ENCODE data around the gene GDPD5. TPM values are rescaled to one million over a fixed set of nuclear protein-coding genes. Genes with fewer than 3 reads are reported as not detected.

Gene GDPD5
- total RNA-seq, 1 experiment from 2014 or later, result 12.2 TPM

DNA sequence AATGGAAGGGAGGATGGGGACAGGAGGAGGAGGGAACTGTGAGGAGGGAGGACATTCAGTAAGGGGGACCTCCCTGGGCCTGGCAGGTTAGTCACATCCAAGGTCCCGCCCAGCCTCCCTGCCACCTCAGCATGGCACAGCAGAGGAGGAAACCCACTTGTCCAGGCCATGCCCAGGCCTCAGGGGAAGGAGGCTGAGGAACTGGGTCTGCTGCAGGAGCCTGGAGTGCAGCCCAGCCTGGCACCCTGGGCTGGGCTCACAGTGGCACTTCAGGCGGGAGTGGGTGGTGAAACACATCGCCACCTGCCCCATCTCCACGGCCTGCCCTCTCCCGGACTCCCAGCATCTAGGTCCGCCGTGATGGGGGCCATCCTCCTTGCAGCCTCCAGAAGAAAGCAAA, 75.5 kb downstream of the GDPD5 start:
- Mint-ChIP-seq H3K4me1 (no peaks in the 10 kb centered on the region), H3K9me3 (no peaks in the 10 kb centered on the region), H3K27ac (no peak overlapping the region), H3K4me3 (no peak overlapping the region), H3K36me3 (no peaks in the 10 kb centered on the region), H3K27me3 (ENCODE audit: low read depth) (peaks cover 4% of the 10 kb centered on the region)
- DNase-seq (ENCODE audit: low spot score), result no peak
- no peak for ATAC-seq
- CTCF ChIA-PET, result interaction anchor here (1.2 to 2.7 kb wide), 10 partner anchors 16 to 174 kb away, joined by 3 to 69 read pairs (median 10); partner anchors contain the start of genes GDPD5 and KLHL35
- POLR2A ChIA-PET, result interaction anchor here (1.1 kb wide), 1 partner anchor 113 kb away, joined by 4 read pairs; no protein-coding TSS in a partner anchor
- no peak for TF ChIP-seq RORB (CRISPR knock-in tag; IDR thresholded peaks at IDR 0.05)
- TF ChIP-seq JUN (CRISPR knock-in tag; IDR thresholded peaks at IDR 0.05), result no peak
- TF ChIP-seq SMAD3 (CRISPR knock-in tag; IDR thresholded peaks at IDR 0.05; ENCODE audit: borderline replicate concordance), result no peak
- TF ChIP-seq ETV6 (CRISPR knock-in tag; IDR thresholded peaks at IDR 0.05), result no peak
- TF ChIP-seq NR1H2 (CRISPR knock-in tag; IDR thresholded peaks at IDR 0.05), result no peak
- TF ChIP-seq, protein P1, sequence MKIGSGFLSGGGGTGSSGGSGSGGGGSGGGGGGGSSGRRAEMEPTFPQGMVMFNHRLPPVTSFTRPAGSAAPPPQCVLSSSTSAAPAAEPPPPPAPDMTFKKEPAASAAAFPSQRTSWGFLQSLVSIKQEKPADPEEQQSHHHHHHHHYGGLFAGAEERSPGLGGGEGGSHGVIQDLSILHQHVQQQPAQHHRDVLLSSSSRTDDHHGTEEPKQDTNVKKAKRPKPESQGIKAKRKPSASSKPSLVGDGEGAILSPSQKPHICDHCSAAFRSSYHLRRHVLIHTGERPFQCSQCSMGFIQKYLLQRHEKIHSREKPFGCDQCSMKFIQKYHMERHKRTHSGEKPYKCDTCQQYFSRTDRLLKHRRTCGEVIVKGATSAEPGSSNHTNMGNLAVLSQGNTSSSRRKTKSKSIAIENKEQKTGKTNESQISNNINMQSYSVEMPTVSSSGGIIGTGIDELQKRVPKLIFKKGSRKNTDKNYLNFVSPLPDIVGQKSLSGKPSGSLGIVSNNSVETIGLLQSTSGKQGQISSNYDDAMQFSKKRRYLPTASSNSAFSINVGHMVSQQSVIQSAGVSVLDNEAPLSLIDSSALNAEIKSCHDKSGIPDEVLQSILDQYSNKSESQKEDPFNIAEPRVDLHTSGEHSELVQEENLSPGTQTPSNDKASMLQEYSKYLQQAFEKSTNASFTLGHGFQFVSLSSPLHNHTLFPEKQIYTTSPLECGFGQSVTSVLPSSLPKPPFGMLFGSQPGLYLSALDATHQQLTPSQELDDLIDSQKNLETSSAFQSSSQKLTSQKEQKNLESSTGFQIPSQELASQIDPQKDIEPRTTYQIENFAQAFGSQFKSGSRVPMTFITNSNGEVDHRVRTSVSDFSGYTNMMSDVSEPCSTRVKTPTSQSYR (CRISPR knock-in tag; IDR thresholded peaks at IDR 0.05), result no peak
- no peak for TF ChIP-seq HMGA2 (CRISPR knock-in tag; IDR thresholded peaks at IDR 0.05)
- TF ChIP-seq ZBTB21 (CRISPR knock-in tag; IDR thresholded peaks at IDR 0.05; ENCODE audit: borderline replicate concordance), result no peak
- TF ChIP-seq, protein P2, sequence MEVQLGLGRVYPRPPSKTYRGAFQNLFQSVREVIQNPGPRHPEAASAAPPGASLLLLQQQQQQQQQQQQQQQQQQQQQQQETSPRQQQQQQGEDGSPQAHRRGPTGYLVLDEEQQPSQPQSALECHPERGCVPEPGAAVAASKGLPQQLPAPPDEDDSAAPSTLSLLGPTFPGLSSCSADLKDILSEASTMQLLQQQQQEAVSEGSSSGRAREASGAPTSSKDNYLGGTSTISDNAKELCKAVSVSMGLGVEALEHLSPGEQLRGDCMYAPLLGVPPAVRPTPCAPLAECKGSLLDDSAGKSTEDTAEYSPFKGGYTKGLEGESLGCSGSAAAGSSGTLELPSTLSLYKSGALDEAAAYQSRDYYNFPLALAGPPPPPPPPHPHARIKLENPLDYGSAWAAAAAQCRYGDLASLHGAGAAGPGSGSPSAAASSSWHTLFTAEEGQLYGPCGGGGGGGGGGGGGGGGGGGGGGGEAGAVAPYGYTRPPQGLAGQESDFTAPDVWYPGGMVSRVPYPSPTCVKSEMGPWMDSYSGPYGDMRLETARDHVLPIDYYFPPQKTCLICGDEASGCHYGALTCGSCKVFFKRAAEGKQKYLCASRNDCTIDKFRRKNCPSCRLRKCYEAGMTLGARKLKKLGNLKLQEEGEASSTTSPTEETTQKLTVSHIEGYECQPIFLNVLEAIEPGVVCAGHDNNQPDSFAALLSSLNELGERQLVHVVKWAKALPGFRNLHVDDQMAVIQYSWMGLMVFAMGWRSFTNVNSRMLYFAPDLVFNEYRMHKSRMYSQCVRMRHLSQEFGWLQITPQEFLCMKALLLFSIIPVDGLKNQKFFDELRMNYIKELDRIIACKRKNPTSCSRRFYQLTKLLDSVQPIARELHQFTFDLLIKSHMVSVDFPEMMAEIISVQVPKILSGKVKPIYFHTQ (CRISPR knock-in tag; IDR thresholded peaks at IDR 0.05), result no peak
- TF ChIP-seq, protein P3, sequence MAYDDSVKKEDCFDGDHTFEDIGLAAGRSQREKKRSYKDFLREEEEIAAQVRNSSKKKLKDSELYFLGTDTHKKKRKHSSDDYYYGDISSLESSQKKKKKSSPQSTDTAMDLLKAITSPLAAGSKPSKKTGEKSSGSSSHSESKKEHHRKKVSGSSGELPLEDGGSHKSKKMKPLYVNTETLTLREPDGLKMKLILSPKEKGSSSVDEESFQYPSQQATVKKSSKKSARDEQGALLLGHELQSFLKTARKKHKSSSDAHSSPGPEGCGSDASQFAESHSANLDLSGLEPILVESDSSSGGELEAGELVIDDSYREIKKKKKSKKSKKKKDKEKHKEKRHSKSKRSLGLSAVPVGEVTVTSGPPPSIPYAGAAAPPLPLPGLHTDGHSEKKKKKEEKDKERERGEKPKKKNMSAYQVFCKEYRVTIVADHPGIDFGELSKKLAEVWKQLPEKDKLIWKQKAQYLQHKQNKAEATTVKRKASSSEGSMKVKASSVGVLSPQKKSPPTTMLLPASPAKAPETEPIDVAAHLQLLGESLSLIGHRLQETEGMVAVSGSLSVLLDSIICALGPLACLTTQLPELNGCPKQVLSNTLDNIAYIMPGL (CRISPR knock-in tag; IDR thresholded peaks at IDR 0.05), result no peak
- TF ChIP-seq RELA (CRISPR knock-in tag; IDR thresholded peaks at IDR 0.05; ENCODE audit: borderline replicate concordance), result no peak
- no peak for TF ChIP-seq NR2C2 (CRISPR knock-in tag; IDR thresholded peaks at IDR 0.05)
- TF ChIP-seq NR3C1 (CRISPR knock-in tag; conservative IDR thresholded peaks at IDR 0.05; ENCODE audit: low read depth), result no peak
- TF ChIP-seq EMX1 (CRISPR knock-in tag; IDR thresholded peaks at IDR 0.05), result no peak
- TF ChIP-seq ELF4 (CRISPR knock-in tag; IDR thresholded peaks at IDR 0.05; ENCODE audit: low read depth), result no peak
- no peak for TF ChIP-seq GABPB1 (CRISPR knock-in tag; IDR thresholded peaks at IDR 0.05)
- no peak for TF ChIP-seq CREM (CRISPR knock-in tag; IDR thresholded peaks at IDR 0.05)
- TF ChIP-seq JAZF1 (CRISPR knock-in tag; IDR thresholded peaks at IDR 0.05), result no peak
- no peak for TF ChIP-seq CBFB (CRISPR knock-in tag; IDR thresholded peaks at IDR 0.05; ENCODE audit: low read depth)

DNA sequence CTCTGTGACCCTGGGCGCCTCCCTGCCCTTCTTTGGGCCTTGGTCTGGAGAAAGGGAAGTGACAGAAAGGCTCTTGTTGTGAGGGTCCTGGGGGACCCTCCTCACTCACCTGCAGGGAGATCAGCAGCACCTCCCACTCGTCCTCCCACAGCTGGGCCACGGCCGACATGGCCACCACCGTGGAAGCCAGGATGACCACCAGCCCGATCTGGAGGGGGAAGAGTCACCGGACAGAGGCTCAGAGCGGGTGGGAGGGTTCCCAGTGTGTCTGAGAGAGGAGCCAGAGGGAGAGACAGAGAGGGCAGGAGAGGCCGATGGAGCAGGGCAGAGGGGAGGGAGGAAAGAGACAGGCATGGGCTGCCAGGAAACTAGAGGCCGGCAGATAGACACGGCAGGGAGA, 76.0 kb downstream of the GDPD5 start:
- DNase-seq (ENCODE audit: low spot score) (no peak), ATAC-seq (no peak)
- H3K9me3 Mint-ChIP-seq, result no peaks in the 10 kb centered on the region
- H3K36me3 Mint-ChIP-seq, result no peaks in the 10 kb centered on the region
- no peak overlapping the region for H3K27ac Mint-ChIP-seq
- POLR2A ChIA-PET, result no interaction called here
- H3K4me1 Mint-ChIP-seq, result no peaks in the 10 kb centered on the region
- H3K27me3 Mint-ChIP-seq (ENCODE audit: low read depth), result peaks cover 4% of the 10 kb centered on the region
- CTCF ChIA-PET, result interaction anchor here (0.8 to 2.7 kb wide), 2 partner anchors 61 to 81 kb away, joined by 3 to 69 read pairs; no protein-coding TSS in a partner anchor
- H3K4me3 Mint-ChIP-seq, result no peak overlapping the region
- TF ChIP-seq, protein P4, sequence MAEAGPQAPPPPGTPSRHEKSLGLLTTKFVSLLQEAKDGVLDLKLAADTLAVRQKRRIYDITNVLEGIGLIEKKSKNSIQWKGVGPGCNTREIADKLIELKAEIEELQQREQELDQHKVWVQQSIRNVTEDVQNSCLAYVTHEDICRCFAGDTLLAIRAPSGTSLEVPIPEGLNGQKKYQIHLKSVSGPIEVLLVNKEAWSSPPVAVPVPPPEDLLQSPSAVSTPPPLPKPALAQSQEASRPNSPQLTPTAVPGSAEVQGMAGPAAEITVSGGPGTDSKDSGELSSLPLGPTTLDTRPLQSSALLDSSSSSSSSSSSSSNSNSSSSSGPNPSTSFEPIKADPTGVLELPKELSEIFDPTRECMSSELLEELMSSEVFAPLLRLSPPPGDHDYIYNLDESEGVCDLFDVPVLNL (CRISPR knock-in tag; IDR thresholded peaks at IDR 0.05; ENCODE audit: borderline replicate concordance, low read depth), result no peak
- TF ChIP-seq NR1H2 (CRISPR knock-in tag; IDR thresholded peaks at IDR 0.05) (no peak), ZNF121 (CRISPR knock-in tag; IDR thresholded peaks at IDR 0.05) (no peak), SMAD3 (CRISPR knock-in tag; IDR thresholded peaks at IDR 0.05; ENCODE audit: borderline replicate concordance) (no peak), KAT7 (CRISPR knock-in tag; IDR thresholded peaks at IDR 0.05; ENCODE audit: borderline replicate concordance) (no peak), ZNF317 (CRISPR knock-in tag; IDR thresholded peaks at IDR 0.05; ENCODE audit: borderline replicate concordance, low read depth) (no peak), IRF2 (CRISPR knock-in tag; IDR thresholded peaks at IDR 0.05; ENCODE audit: borderline replicate concordance, low read depth) (no peak)
- TF ChIP-seq, protein P5, sequence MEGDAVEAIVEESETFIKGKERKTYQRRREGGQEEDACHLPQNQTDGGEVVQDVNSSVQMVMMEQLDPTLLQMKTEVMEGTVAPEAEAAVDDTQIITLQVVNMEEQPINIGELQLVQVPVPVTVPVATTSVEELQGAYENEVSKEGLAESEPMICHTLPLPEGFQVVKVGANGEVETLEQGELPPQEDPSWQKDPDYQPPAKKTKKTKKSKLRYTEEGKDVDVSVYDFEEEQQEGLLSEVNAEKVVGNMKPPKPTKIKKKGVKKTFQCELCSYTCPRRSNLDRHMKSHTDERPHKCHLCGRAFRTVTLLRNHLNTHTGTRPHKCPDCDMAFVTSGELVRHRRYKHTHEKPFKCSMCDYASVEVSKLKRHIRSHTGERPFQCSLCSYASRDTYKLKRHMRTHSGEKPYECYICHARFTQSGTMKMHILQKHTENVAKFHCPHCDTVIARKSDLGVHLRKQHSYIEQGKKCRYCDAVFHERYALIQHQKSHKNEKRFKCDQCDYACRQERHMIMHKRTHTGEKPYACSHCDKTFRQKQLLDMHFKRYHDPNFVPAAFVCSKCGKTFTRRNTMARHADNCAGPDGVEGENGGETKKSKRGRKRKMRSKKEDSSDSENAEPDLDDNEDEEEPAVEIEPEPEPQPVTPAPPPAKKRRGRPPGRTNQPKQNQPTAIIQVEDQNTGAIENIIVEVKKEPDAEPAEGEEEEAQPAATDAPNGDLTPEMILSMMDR (IDR thresholded peaks at IDR 0.05), result no peak
- TF ChIP-seq, protein P6, sequence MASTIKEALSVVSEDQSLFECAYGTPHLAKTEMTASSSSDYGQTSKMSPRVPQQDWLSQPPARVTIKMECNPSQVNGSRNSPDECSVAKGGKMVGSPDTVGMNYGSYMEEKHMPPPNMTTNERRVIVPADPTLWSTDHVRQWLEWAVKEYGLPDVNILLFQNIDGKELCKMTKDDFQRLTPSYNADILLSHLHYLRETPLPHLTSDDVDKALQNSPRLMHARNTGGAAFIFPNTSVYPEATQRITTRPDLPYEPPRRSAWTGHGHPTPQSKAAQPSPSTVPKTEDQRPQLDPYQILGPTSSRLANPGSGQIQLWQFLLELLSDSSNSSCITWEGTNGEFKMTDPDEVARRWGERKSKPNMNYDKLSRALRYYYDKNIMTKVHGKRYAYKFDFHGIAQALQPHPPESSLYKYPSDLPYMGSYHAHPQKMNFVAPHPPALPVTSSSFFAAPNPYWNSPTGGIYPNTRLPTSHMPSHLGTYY (CRISPR knock-in tag; IDR thresholded peaks at IDR 0.05), result no peak
